ENCODE data around the gene PNPLA2.

The PNPLA2 gene

DNA sequence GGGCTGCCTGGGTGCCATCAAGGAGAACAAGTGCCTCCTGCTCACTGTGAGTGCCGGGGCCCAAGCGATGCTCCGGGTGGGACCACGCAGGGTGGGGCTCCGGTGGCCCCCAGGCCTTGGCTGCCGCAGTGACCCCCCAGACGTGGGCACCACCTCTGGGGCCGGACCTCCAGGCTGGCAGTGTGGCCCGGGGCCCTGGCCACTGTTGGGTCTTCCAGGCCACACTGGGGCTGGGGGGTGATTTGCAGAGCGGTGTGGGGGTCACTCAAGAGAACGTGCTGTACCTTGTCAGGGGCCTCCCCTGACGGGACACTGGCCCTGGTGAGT, 43.9 kb downstream of the PNPLA2 start:
- DNase-seq: no peak

DNA sequence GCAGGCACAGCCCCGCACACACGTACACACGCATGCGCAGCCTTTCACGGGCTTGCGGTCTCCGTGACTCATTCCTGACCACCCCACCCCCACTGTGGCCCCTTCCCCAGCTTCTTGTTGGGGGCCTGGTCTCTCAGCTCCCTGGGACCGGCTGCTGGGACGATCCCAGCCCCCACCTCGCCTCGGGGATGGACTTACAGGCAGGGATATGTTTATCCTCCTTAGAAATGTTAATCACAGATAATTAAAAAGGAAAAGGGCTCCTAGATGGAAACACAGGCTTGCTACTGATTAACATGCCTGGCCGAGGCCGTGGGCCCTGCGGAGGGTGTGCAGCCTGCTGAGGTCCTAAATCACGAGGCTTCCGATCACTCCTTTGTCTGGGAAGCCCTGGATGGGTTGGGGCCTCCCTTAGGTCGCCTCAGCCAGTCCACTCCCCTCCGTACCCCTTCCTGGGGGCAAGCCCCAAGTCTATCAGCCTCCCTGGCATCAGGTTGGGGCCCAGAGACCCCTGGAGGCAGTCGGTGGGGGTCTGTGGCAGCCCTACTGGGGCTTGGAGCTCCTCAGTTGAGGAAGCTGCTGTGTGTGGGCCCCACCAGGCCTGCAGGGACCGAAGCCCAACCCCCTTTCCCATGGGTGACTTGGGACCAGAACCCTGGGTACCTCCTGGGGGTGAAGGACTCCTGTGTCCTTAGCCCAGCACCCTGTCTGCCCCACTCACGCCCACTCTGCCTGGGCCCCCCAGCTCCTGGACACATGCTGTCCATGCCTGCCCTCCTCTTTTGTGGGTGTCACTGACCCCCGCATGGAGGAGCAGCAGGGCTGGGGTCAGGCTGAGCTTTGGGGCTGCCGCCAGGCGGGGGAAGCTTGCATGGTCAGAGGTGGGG, 44.6 kb downstream of the PNPLA2 start:
- no peak for DNase-seq

- DNase-seq: no peak
These were observed 45.5 kb downstream of the PNPLA2 start for GRCh38 chr11:863910-864827.

- no peak for DNase-seq
These were observed 46.2 kb downstream of the PNPLA2 start for GRCh38 chr11:864898-865297.

DNA sequence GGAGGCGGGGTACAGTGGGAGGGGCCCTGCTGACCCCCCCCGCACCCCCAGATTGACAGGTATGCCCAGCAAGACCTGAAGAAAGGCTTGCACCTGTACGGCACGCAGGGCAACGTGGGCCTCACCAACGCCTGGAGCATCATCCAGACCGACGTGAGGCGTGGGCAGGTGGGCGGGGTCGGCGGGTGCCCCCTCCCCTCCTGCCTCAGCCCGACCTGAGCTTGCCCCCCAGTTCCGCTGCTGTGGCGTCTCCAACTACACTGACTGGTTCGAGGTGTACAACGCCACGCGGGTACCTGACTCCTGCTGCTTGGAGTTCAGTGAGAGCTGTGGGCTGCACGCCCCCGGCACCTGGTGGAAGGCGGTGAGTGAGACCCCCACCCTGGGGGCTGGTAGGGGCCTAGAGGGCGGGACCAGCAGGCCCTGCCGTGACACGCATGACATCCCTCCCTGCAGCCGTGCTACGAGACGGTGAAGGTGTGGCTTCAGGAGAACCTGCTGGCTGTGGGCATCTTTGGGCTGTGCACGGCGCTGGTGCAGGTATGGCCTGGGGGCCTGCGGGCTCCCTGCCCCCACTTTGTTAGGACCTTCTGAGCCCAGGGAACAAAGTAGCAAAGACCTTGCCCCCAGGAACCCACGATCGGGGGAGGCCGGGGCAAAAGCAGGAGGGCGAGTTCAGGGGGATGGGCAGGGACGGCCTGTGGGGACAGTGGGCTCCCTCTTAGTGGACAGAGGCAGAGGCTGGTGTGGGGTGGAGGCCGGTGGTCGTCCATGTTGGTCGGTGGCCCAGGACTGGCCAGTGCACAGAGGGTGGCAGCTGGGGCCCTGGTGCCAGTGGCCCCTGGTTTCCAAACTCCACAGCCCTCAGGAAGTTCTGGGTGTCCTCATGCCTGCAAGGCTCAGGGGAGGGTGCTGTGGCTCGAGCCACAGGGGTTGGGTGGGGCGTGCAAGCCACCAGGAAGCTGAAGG, 47.0 kb downstream of the PNPLA2 start:
- DNase-seq: no peak

- no peak for DNase-seq
These were observed 47.8 kb downstream of the PNPLA2 start for GRCh38 chr11:866481-866880.

DNA sequence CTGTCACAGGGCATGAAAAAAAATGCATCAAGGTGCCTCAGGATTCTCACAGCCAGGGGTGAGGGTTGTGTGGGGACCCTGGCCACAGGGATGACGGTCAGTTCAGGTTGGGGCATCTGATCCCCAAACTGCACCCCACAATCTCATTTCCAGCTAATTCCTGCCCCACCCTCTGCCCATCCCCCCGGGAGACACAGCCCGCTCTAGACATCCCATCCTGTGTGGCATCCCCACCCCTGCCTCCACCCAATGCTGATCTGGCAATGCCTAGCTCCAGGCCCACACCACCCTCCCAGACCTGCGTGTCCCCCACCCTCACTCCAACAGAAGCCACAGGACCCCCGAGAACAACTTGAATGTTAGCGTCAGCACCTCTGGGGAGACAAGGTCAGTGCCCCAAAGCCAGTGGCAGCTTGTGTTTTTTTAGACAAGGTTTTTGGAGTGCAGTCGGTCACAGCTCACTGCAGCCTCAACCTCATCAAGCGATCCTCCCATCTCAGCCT, 49.2 kb downstream of the PNPLA2 start:
- no peak for DNase-seq

DNA sequence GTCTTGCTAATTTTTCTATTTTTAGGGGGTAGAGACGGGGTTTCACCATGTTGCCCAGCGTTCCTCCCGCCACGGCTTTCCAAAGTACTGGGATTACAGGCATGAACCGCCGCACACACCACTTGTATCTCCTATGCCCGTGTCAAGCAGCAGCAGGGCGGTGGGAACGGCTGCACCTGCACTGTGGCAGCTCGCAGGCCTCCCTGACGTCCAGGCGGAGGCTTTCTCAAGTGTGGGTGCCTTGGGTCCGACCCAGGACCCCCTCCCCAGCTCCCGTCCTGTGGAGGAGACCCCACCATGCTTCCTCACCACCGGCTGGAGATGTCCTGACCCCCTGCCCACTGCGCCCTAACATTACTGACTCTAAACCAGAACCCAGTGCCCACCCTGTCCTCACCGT, 49.7 kb downstream of the PNPLA2 start:
- DNase-seq: no peak

- DNase-seq: no peak
These were observed 50.1 kb downstream of the PNPLA2 start for GRCh38 chr11:868802-869201.

GRCh38 chr11:869399-870126, 50.8 kb downstream of the PNPLA2 start:
- no peak for DNase-seq

GRCh38 chr11:870127-870413, 51.4 kb downstream of the PNPLA2 start:
- DNase-seq: no peak

GRCh38 chr11:870418-870817, 51.7 kb downstream of the PNPLA2 start:
- DNase-seq: no peak

DNA sequence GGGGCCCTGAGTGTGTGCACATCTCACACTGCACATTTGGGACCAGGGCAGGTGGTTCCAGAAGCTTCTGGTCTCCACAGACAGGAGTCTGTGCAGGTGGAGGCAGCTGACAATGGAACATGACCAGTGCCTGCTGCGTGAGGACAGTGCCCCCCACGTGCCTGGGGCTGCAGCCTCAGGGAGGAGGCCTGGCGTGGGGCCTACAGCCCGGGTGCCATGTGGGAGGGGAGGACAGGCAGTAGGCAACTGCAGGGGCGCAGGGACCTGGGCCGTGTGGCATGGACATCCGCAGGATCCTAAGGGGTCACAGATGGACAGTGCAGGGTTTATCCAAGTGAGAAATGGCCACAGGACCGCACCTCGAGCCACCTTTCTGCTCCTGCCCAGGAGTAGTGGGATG, 52.8 kb downstream of the PNPLA2 start:
- DNase-seq: no peak

GRCh38 chr11:872799-873198, 54.1 kb downstream of the PNPLA2 start:
- no peak for DNase-seq

DNA sequence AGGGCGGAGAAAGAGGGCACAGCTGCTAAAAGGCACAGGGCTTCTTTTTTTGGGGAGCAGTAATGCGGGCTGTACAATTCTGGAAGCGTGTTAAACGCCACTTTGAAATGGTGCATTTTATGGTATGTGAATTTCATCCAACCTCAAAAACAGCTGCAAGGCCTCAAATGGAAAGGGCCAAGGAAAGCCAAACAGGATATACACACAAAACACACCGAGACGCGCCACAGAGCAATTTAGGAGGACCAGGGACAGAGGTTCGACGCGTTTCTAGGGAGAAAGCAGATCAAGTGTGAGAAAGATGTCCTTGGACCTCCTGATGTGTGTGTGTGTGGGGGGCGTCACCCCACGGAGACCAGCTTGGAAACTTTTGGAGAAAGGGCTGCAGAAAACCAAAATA, 55.0 kb downstream of the PNPLA2 start:
- no peak for DNase-seq

Data from stimulated activated CD4-positive, alpha-beta T cell treated with anti-CD3 and anti-CD28 coated beads, Interleukin-15, amount 100 ng/mL, for 24 hours (primary cell).